DND-41 (cell line): ENCODE measurements around the gene SLCO1B1.

ENCODE experiments used
- ATAC-seq: fragments of 200-7000 bp; cut with Tn5 transposase; 3 replicates; pipeline ENCODE4 v1.9.1; 2021; ENCODE audit warnings: low read depth; ENCODE audit not compliant: insufficient read depth
- DNase-seq: peaks from one replicate; pipeline ENCODE4 v3.0.0-alpha.2; 2020
- H2AFZ ChIP-seq: 2 replicates; pipeline ENCODE4 v1.6.0; 2012; ENCODE audit warnings: low read depth, low read length
- H3K27ac ChIP-seq: 2 replicates; pipeline ENCODE4 v1.5.1; 2012; ENCODE audit warnings: low read length, inconsistent platforms
- H3K27me3 ChIP-seq: fragments of 200-600 bp; sonication (generic); 2 replicates; pipeline ENCODE4 v1.6.0; 2012; ENCODE audit warnings: low read length, mild to moderate bottlenecking, inconsistent platforms; ENCODE audit not compliant: insufficient read depth, poor library complexity
- H3K36me3 ChIP-seq: 2 replicates; pipeline ENCODE4 v1.5.1; 2012; ENCODE audit warnings: low read length, inconsistent platforms; ENCODE audit not compliant: insufficient read depth
- H3K4me1 ChIP-seq: 2 replicates; pipeline ENCODE4 v1.5.1; 2012; ENCODE audit warnings: mild to moderate bottlenecking, low read length; ENCODE audit not compliant: insufficient read depth
- H3K4me2 ChIP-seq: 2 replicates; pipeline ENCODE4 v1.6.0; 2012; ENCODE audit warnings: mild to moderate bottlenecking, moderate library complexity, low read length, inconsistent platforms; ENCODE audit not compliant: insufficient read depth
- H3K4me3 ChIP-seq, 2 experiments: fragments of 200-600 bp in 1 of 2; shearing (Covaris generic) in 1 of 2; 2 replicates each; pipeline ENCODE4 v1.5.1; 2012 to 2016; ENCODE audit warnings: inconsistent platforms in 2 of 2, low read length in 2 of 2, mild to moderate bottlenecking in 2 of 2, low read depth in 1 of 2, moderate library complexity in 1 of 2
- H3K79me2 ChIP-seq: 2 replicates; pipeline ENCODE4 v1.6.0; 2012; ENCODE audit warnings: low read length, inconsistent platforms; ENCODE audit not compliant: insufficient read depth
- H3K9ac ChIP-seq: 2 replicates; pipeline ENCODE4 v1.6.0; 2012; ENCODE audit warnings: low read depth, mild to moderate bottlenecking, inconsistent platforms, low read length, moderate library complexity
- H3K9me3 ChIP-seq: 2 replicates; pipeline ENCODE4 v1.5.1; 2012; ENCODE audit warnings: low read length, moderate library complexity, mild to moderate bottlenecking, inconsistent platforms; ENCODE audit not compliant: insufficient read depth, severe bottlenecking
- H4K20me1 ChIP-seq: 2 replicates; pipeline ENCODE4 v1.6.0; 2012; ENCODE audit warnings: low read length; ENCODE audit not compliant: insufficient read depth
- EZH2 ChIP-seq: IDR thresholded peaks from 3 replicates; pipeline ENCODE4 v1.6.1; 2012; ENCODE audit warnings: borderline replicate concordance, low read depth, mild to moderate bottlenecking, moderate library complexity, low read length, inconsistent platforms; ENCODE audit not compliant: severe bottlenecking
- TF ChIP-seq, protein P1 (sequence below): IDR thresholded peaks from 2 replicates; pipeline ENCODE4 v1.5.1; 2012; ENCODE audit warnings: borderline replicate concordance, low read length, moderate library complexity, mild to moderate bottlenecking; ENCODE audit not compliant: poor library complexity, severe bottlenecking; ENCODE audit errors: extremely low read depth

SLCO1B1 gene

DNA sequence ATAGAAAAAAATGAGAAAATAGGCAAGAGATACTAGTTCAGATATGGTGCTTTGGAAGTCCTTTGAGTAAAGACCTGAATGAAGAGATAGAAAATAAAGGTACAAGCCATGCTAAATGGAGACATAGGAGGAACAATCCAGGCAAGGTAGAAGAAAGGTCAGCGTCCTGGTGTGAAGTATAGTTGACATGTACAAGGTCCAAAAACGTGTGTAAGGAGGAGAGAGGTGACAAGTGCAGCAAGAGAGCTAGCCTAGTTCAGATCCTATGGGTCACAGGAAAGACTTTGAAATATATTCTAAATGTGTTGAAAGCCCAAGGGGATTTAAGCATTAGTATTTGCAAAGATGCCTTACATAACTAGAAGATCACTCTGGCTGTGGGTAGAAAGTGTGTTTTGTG is 88.2 kb downstream of the SLCO1B1 start:
- Histone ChIP-seq H3K9me3 (no peaks in the 10 kb centered on the region), H2AFZ (no peak overlapping the region), H3K79me2 (no peaks in the 10 kb centered on the region), H3K4me3 (no peak overlapping the region), H3K27ac (no peak overlapping the region), H3K36me3 (no peaks in the 10 kb centered on the region), H4K20me1 (no peaks in the 10 kb centered on the region), H3K4me1 (no peaks in the 10 kb centered on the region), H3K4me2 (no peak overlapping the region), H3K9ac (no peak overlapping the region), H3K27me3 (no peaks in the 10 kb centered on the region)
- TF ChIP-seq, protein P1, sequence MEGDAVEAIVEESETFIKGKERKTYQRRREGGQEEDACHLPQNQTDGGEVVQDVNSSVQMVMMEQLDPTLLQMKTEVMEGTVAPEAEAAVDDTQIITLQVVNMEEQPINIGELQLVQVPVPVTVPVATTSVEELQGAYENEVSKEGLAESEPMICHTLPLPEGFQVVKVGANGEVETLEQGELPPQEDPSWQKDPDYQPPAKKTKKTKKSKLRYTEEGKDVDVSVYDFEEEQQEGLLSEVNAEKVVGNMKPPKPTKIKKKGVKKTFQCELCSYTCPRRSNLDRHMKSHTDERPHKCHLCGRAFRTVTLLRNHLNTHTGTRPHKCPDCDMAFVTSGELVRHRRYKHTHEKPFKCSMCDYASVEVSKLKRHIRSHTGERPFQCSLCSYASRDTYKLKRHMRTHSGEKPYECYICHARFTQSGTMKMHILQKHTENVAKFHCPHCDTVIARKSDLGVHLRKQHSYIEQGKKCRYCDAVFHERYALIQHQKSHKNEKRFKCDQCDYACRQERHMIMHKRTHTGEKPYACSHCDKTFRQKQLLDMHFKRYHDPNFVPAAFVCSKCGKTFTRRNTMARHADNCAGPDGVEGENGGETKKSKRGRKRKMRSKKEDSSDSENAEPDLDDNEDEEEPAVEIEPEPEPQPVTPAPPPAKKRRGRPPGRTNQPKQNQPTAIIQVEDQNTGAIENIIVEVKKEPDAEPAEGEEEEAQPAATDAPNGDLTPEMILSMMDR = no peak
- TF ChIP-seq EZH2 = no peak
- ATAC-seq (no peak), DNase-seq (no peak)

DNA sequence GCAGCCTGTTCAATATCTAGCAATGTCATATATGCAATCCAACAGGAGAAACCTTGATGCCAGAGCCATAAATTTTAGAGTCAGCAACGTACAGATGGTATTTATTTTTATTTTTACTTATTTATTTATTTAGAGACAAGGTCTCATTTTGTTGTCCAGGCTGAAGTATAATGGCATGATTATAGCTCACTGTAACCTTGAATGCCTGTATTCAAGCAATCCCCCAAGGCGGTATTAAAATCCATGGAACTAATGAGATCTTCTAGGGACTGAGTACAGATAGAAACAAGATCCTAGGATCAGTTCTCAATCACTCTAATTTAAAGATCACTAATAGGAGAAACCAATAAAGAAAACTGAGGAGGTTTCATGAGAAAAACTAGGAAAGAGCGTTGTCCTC is 89.3 kb downstream of the SLCO1B1 start:
- H3K4me3 ChIP-seq = no peak overlapping the region

DNA sequence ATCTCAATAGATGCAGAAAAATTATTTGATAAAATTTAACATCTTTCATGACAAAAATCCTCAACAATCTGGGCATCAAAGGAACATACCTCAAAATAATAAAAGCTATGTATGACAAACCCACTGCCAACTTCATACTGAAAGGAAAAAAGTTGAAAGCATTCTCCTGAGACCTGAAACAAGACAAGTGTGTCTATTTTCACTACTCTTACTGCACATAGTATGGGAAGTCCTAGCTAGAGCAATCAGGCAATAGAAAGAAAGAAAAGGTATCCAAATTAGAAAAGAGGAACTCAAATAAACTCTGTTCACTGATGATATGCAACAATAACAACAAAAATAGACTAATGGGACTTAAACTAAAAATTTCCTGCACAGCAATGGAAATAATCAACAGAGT is 90.1 kb downstream of the SLCO1B1 start:
- H3K36me3 ChIP-seq = no peaks in the 10 kb centered on the region
- TF ChIP-seq EZH2 = no peak
- TF ChIP-seq, protein P1 = no peak

More for the DNA sequence above, 89.3 kb downstream of the SLCO1B1 start:
- Histone ChIP-seq H3K4me2 (no peak overlapping the region), H3K4me1 (no peaks in the 10 kb centered on the region), H3K9me3 (no peaks in the 10 kb centered on the region), H4K20me1 (no peaks in the 10 kb centered on the region), H3K9ac (no peak overlapping the region), H2AFZ (no peak overlapping the region), H3K27ac (no peak overlapping the region), H3K27me3 (no peaks in the 10 kb centered on the region), H3K79me2 (no peaks in the 10 kb centered on the region), H3K36me3 (no peaks in the 10 kb centered on the region)
- ATAC-seq (no peak), DNase-seq (no peak)
- TF ChIP-seq, protein P1 = no peak
- no peak for TF ChIP-seq EZH2

DNA sequence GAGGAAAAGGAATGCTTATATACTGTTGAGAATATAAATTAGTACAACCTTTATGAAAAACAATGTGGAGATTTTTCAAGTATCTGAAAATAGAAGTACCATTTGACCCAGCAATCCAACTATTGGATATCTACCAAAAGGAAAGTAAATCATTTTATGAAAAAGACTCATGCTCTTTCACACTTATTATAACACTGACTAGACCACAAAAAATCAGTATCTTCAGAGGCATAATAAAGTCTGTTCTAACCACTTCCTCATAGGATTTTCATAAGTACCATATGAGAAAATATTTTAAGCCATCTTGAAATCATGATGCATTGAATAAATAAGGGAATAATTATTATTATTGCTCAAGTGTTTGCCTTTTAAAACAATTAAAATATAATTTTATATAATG is 90.8 kb downstream of the SLCO1B1 start:
- Histone ChIP-seq H2AFZ (no peak overlapping the region), H3K36me3 (no peaks in the 10 kb centered on the region), H4K20me1 (no peaks in the 10 kb centered on the region), H3K27ac (no peak overlapping the region), H3K79me2 (no peaks in the 10 kb centered on the region), H3K4me1 (no peaks in the 10 kb centered on the region), H3K27me3 (no peaks in the 10 kb centered on the region), H3K9me3 (no peaks in the 10 kb centered on the region), H3K4me2 (no peak overlapping the region), H3K9ac (no peak overlapping the region), H3K4me3 (no peak overlapping the region)
- DNase-seq = no peak
- no peak for ATAC-seq
- no peak for TF ChIP-seq EZH2
- TF ChIP-seq, protein P1 = no peak

More for the DNA sequence above, 90.1 kb downstream of the SLCO1B1 start:
- H3K79me2 ChIP-seq = no peaks in the 10 kb centered on the region
- H3K27me3 ChIP-seq = no peaks in the 10 kb centered on the region
- H4K20me1 ChIP-seq = no peaks in the 10 kb centered on the region
- no peak overlapping the region for H3K9ac ChIP-seq
- ATAC-seq = no peak
- no peaks in the 10 kb centered on the region for H3K9me3 ChIP-seq
- no peak overlapping the region for H3K27ac ChIP-seq
- H2AFZ ChIP-seq = no peak overlapping the region
- H3K4me1 ChIP-seq = no peaks in the 10 kb centered on the region
- H3K4me2 ChIP-seq = no peak overlapping the region
- DNase-seq = no peak
- no peak overlapping the region for H3K4me3 ChIP-seq
